ENCODE results near the gene RADIL. TPM values are rescaled to one million over a fixed set of nuclear protein-coding genes. Genes with fewer than 3 reads are reported as not detected.
A peak's percentile ranks its signal among the peaks of the same experiment; 100 is the strongest.

The RADIL gene
- polyA plus RNA-seq, 3 donors, result not detected

GRCh38 chr7:4884164-4884563 is 648 bp upstream of the RADIL start:
- H3K27ac Mint-ChIP-seq, result no peak overlapping the region
- TF ChIP-seq CTCF (IDR thresholded peaks at IDR 0.05), result no peak
- Histone ChIP-seq H3K4me2 (replicated peaks; ENCODE audit: extremely low read depth, low read length, poor library complexity, severe bottlenecking) (peak overlapping the region; percentile 66), H4K20me1 (ENCODE audit: insufficient read depth, low read length) (no peaks in the 10 kb centered on the region), H3K36me3 (replicated peaks in 1 of 2; ENCODE audit: control insufficient read depth in 1 of 2, insufficient read depth in 2 of 2, low read length in 2 of 2) (no peaks in the 10 kb centered on the region), H3K79me2 (ENCODE audit: insufficient read depth, low read length) (no peaks in the 10 kb centered on the region), H3K27me3 (ENCODE audit: control insufficient read depth in 2 of 2, insufficient read depth in 2 of 2, low read length in 2 of 2) (peaks cover 12 to 25% of the 10 kb centered on the region in 2 donors), H3K4me1 (ENCODE audit: control insufficient read depth in 1 of 2, insufficient read depth in 2 of 2, low read length in 2 of 2) (peaks cover 0 to 15% of the 10 kb centered on the region in 2 donors), H3K4me3 (replicated peaks in 1 of 3; ENCODE audit: low read depth in 2 of 3, low read length in 3 of 3) (no peak overlapping the region), H3K9ac (ENCODE audit: insufficient read depth, low read length, poor library complexity, severe bottlenecking) (no peak overlapping the region), H3K9me3 (replicated peaks in 1 of 2; ENCODE audit: control insufficient read depth in 1 of 2, insufficient read depth in 1 of 2, low read length in 2 of 2) (peaks cover 3 to 4% of the 10 kb centered on the region in 2 donors), H3K27ac (ENCODE audit: low read depth in 1 of 2, low read length in 2 of 2) (no peak overlapping the region), H2AFZ (ENCODE audit: insufficient read depth, low read depth, low read length, poor library complexity, severe bottlenecking) (no peak overlapping the region)
- peaks cover 34 to 60% (median 44%) of the 10 kb centered on the region in 3 donors for H3K27me3 Mint-ChIP-seq (ENCODE audit: low read depth in 3 of 3)
- peaks cover 10% of the 10 kb centered on the region for H3K4me1 Mint-ChIP-seq
- peaks cover 3 to 10% (median 5%) of the 10 kb centered on the region in 7 donors for H3K9me3 Mint-ChIP-seq
- 86% methylated on average over 3 of the region's 10 CpGs for WGBS (ENCODE audit: insufficient coverage)
- intact Hi-C loops (cut with micrococcal nuclease), result no loop called here
- no peak for DNase-seq
- peak overlapping the region in 1 of 2 donors; percentile 64 for H3K4me3 Mint-ChIP-seq
- H3K36me3 Mint-ChIP-seq, result peaks cover 0 to 3% of the 10 kb centered on the region in 2 donors

- Mint-ChIP-seq H3K27ac (no peak overlapping the region), H3K4me1 (peaks cover 10% of the 10 kb centered on the region), H3K9me3 (peaks cover 3 to 10% (median 5%) of the 10 kb centered on the region in 7 donors), H3K27me3 (ENCODE audit: low read depth in 3 of 3) (peaks cover 34 to 61% (median 39%) of the 10 kb centered on the region in 3 donors), H3K36me3 (peaks cover 0 to 3% of the 10 kb centered on the region in 2 donors), H3K4me3 (peak overlapping the region in 1 of 2 donors; percentile 79)
- H3K27me3 ChIP-seq (ENCODE audit: control insufficient read depth in 2 of 2, insufficient read depth in 2 of 2, low read length in 2 of 2), result peaks cover 12 to 25% of the 10 kb centered on the region in 2 donors
- H4K20me1 ChIP-seq (ENCODE audit: insufficient read depth, low read length), result no peaks in the 10 kb centered on the region
- no peak for DNase-seq
- no peak overlapping the region for H3K9ac ChIP-seq (ENCODE audit: insufficient read depth, low read length, poor library complexity, severe bottlenecking)
- intact Hi-C loops (cut with micrococcal nuclease), result no loop called here
- H3K9me3 ChIP-seq (replicated peaks in 1 of 2; ENCODE audit: control insufficient read depth in 1 of 2, insufficient read depth in 1 of 2, low read length in 2 of 2), result peaks cover 3 to 4% of the 10 kb centered on the region in 2 donors
- no peak overlapping the region for H2AFZ ChIP-seq (ENCODE audit: insufficient read depth, low read depth, low read length, poor library complexity, severe bottlenecking)
- no peak for TF ChIP-seq CTCF (IDR thresholded peaks at IDR 0.05)
- peak overlapping the region; percentile 66 for H3K4me2 ChIP-seq (replicated peaks; ENCODE audit: extremely low read depth, low read length, poor library complexity, severe bottlenecking)
- peak overlapping the region in 1 of 3 experiments; percentile 48 for H3K4me3 ChIP-seq (replicated peaks in 1 of 3; ENCODE audit: low read depth in 2 of 3, low read length in 3 of 3)
- H3K36me3 ChIP-seq (replicated peaks in 1 of 2; ENCODE audit: control insufficient read depth in 1 of 2, insufficient read depth in 2 of 2, low read length in 2 of 2), result no peaks in the 10 kb centered on the region
- no peaks in the 10 kb centered on the region for H3K79me2 ChIP-seq (ENCODE audit: insufficient read depth, low read length)
- no peak overlapping the region for H3K27ac ChIP-seq (ENCODE audit: low read depth in 1 of 2, low read length in 2 of 2)
- peaks cover 0 to 15% of the 10 kb centered on the region in 2 donors for H3K4me1 ChIP-seq (ENCODE audit: control insufficient read depth in 1 of 2, insufficient read depth in 2 of 2, low read length in 2 of 2)
- WGBS (ENCODE audit: insufficient coverage), result 2% methylated on average over 36 of the region's 36 CpGs
These were observed 514 bp downstream of the RADIL start for GRCh38 chr7:4883033-4883371.
